Tibial nerve (tissue), 3 donors: ENCODE measurements around the gene SCN9A.

Source experiments
- EP300 ChIP-seq, 2 donors: sonication (generic); formaldehyde crosslinking; IDR thresholded peaks; one replicate each; pipeline ENCODE4 v1.6.1; 2017; ENCODE audit warnings: antibody characterized with exemption in 2 of 2, mild to moderate bottlenecking in 1 of 2
- POLR2A ChIP-seq, 2 donors: fragments of 450-650 bp; IDR thresholded peaks; one replicate each; pipeline ENCODE4 v1.6.1; 2017; ENCODE audit warnings: antibody characterized with exemption in 2 of 2, mild to moderate bottlenecking in 2 of 2, moderate library complexity in 2 of 2

DNA sequence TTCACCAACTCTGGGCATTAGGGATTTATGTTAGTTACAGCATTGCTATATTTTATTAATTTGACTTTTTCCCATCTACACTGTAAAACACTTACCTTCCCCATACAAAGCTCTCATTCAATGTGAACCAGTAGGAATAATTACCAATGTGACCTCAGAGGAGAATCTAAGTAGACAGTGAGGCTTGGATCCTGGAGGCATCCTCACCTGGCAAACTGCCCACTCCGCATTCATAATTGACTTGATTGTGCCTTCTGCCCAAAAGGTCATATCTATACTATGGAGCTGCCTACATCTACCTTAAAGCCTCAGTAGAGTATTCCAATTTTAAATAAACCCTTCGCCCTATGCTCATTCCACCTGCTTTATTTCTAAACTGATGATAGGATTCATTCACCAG, 202.5 kb downstream of the SCN9A start:
- no peak for TF ChIP-seq EP300 (IDR thresholded peaks at IDR 0.05)
- no peak for TF ChIP-seq POLR2A (IDR thresholded peaks at IDR 0.05)
